Nephron progenitor cell (in vitro differentiated cells): ENCODE data around the gene C3orf22.

Source experiments
- DNase-seq: peaks from one replicate; pipeline ENCODE4 v3.0.0; 2021
- H3K27ac Mint-ChIP-seq: 2 replicates; pipeline ENCODE4 v1.8.0; 2021; ENCODE audit warnings: mild to moderate bottlenecking, moderate library complexity, mixed read lengths
- H3K27me3 Mint-ChIP-seq: 2 replicates; pipeline ENCODE4 v1.8.0; 2021; ENCODE audit warnings: mild to moderate bottlenecking, low read depth, mixed read lengths; ENCODE audit not compliant: poor library complexity
- H3K36me3 Mint-ChIP-seq: 2 replicates; pipeline ENCODE4 v1.8.0; 2021; ENCODE audit warnings: low read depth, mixed read lengths
- H3K4me1 Mint-ChIP-seq: 2 replicates; pipeline ENCODE4 v1.8.0; 2021; ENCODE audit warnings: mixed read lengths
- H3K4me3 Mint-ChIP-seq: 2 replicates; pipeline ENCODE4 v1.8.0; 2021; ENCODE audit warnings: mild to moderate bottlenecking, moderate library complexity, mixed read lengths
- H3K9me3 Mint-ChIP-seq: 2 replicates; pipeline ENCODE4 v1.8.0; 2021; ENCODE audit warnings: mild to moderate bottlenecking, moderate library complexity, mixed read lengths
- TF ChIP-seq, protein P1 (sequence below): fragments of 200-600 bp; sonication (generic); IDR thresholded peaks from 2 replicates; pipeline ENCODE4 v1.5.0; 2021; ENCODE audit warnings: antibody characterized with exemption

Gene C3orf22

DNA sequence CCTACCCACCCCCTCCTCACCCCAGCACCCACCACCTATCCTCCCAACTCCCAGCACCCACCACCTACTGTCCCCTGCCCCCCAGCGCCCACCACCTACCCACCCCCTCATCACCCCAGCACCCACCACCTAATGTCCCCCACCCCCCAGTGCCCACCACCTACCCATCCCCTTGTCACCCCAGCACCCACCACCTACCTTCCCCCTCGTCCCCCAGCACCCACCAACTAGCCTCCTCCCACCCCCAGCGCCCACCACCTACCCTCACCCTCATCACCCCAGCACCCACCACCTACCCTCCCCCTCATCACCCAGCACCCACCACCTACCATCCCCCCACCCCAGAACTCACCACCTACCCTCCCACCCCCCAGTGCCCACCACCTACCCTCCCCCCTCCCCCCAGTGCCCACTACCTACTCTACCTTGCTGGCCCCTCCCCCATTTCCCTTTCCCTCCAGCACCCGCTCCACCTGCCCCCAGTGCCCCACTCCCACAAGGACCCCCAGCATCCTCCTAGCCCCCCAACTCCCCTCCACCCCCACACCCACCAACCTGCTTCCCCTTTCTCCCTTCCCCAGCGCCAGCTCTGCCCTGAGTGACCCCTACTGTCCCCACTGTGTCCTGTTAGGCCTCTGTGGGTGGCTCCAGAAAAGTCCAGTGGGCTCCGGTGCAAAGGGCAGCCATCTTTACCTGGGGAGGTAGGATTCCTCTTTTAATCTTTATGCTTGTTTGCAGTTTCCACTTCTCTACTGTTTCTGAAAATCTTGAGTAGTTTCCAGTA lies 42.4 kb downstream of the C3orf22 start:
- H3K36me3 Mint-ChIP-seq = no peaks in the 10 kb centered on the region
- no peak for DNase-seq
- peaks cover 13% of the 10 kb centered on the region for H3K27me3 Mint-ChIP-seq
- no peaks in the 10 kb centered on the region for H3K9me3 Mint-ChIP-seq
- no peak overlapping the region for H3K27ac Mint-ChIP-seq
- TF ChIP-seq, protein P1, sequence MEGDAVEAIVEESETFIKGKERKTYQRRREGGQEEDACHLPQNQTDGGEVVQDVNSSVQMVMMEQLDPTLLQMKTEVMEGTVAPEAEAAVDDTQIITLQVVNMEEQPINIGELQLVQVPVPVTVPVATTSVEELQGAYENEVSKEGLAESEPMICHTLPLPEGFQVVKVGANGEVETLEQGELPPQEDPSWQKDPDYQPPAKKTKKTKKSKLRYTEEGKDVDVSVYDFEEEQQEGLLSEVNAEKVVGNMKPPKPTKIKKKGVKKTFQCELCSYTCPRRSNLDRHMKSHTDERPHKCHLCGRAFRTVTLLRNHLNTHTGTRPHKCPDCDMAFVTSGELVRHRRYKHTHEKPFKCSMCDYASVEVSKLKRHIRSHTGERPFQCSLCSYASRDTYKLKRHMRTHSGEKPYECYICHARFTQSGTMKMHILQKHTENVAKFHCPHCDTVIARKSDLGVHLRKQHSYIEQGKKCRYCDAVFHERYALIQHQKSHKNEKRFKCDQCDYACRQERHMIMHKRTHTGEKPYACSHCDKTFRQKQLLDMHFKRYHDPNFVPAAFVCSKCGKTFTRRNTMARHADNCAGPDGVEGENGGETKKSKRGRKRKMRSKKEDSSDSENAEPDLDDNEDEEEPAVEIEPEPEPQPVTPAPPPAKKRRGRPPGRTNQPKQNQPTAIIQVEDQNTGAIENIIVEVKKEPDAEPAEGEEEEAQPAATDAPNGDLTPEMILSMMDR = no peak
- peaks cover 8% of the 10 kb centered on the region for H3K4me1 Mint-ChIP-seq
- no peak overlapping the region for H3K4me3 Mint-ChIP-seq

DNA sequence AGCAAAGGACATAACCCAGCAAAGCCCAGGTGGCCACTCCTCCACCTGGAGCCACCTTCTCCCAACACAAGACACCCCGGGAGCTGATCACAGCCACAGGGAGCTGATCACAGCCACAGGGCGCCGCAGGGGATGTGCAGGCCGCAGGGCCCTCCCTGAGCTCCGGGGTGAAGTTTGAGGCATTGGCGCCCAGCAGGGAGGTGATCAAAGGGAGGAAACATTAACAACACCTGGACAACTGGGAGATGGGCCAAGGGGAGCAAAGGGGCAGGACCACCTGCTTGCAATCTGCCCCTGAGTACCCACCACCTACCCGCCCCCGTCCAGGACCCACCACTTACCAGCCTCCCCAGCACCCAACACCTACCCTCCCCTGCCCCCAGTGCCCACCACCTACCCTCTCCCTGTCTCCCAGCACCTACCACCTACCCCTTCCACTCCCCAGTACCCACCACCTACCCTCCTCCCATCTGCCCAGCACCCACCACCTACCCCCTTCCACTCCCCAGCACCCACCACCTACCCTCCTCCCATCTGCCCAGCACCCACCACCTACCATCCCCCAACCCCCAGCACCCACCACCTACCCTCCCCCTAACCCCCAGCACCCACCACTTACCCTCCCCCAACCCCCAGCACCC lies 43.5 kb downstream of the C3orf22 start:
- H3K4me1 Mint-ChIP-seq = peaks cover 13% of the 10 kb centered on the region
- TF ChIP-seq, protein P1 = no peak
- H3K36me3 Mint-ChIP-seq = no peaks in the 10 kb centered on the region
- no peaks in the 10 kb centered on the region for H3K9me3 Mint-ChIP-seq
- peaks cover 10% of the 10 kb centered on the region for H3K27me3 Mint-ChIP-seq
- no peak for DNase-seq
- H3K27ac Mint-ChIP-seq = no peak overlapping the region
- no peak overlapping the region for H3K4me3 Mint-ChIP-seq

DNA sequence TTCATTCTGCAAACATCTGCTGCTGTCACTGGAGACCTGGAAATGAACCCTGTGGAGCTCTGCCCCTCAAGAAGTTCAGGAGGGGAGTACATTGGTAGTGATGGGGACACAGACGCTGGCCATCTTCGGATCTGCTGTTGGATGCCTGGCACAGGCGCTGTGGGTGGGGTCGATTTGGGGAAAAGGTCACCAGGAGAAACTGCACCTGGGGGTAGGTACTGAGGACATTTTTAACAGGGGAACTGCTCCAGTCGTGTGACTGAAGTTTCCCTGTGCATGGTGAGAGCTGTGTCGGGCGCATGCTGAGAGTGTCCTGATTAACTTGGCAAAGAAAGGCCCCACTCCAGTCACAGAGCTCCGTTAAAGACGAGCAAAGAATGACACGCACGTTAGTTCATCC lies 44.6 kb downstream of the C3orf22 start:
- H3K27ac Mint-ChIP-seq = no peak overlapping the region
- peaks cover 13% of the 10 kb centered on the region for H3K4me1 Mint-ChIP-seq
- no peaks in the 10 kb centered on the region for H3K36me3 Mint-ChIP-seq
- H3K4me3 Mint-ChIP-seq = no peak overlapping the region
- H3K9me3 Mint-ChIP-seq = no peaks in the 10 kb centered on the region
- DNase-seq = no peak
- H3K27me3 Mint-ChIP-seq = peaks cover 9% of the 10 kb centered on the region
- TF ChIP-seq, protein P1 = no peak

DNA sequence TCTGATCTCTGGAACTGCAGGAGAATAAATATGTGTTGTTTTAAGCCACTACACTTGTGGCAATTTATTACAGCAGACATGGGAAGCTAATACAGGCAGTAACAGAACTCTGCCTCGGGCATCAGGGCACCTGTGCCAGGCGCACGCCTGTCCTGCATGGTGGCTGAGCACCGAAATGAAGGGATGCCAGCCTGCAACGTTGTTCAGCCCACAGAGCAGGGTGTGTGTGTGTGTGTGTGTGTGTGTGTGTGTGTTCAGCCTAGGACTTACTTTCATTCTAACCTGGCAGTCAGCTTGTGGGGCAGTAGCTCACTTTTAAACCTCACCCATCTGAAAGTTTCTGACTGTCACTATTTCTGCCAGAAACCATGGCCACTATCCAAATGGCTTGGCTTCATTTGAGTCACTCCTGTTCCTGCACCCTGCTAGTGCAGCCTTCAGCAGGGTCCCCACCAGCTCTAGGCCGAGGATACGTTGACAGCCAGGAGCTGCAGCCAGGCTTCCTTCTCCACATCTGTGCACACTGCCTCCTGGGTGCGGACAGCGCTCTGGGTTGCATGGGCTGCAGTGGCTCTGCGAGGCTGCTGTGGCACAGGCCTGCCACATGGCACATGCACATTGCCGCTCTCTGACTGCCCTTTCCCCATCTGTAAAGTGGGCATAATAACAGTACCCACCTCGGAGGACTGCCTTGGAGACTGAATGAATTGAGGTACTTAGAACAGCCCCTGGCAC lies 45.6 kb downstream of the C3orf22 start:
- TF ChIP-seq, protein P1 = no peak
- no peak overlapping the region for H3K4me3 Mint-ChIP-seq
- no peak overlapping the region for H3K27ac Mint-ChIP-seq
- no peak for DNase-seq
- peaks cover 5% of the 10 kb centered on the region for H3K27me3 Mint-ChIP-seq
- H3K9me3 Mint-ChIP-seq = no peaks in the 10 kb centered on the region
- H3K4me1 Mint-ChIP-seq = peaks cover 6% of the 10 kb centered on the region
- H3K36me3 Mint-ChIP-seq = no peaks in the 10 kb centered on the region

DNA sequence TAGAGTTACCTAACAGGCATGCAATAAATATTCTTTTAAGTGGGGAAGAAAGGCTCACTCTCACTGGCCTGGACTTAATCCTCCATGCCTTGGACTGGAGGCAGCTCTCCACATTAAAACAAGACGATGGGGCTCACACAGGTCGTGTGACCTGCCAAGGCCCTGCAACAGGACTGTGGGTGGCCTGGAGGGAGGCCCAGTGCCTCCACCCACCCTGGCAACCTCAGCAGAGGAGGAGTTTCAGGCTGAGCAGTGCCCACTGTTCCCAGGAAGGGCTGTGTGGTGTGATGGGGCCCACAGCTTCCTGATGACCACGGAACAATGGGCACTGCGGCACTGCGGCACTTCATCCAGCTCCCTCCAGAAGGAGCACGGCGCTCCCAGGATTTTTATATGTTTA lies 46.7 kb downstream of the C3orf22 start:
- Mint-ChIP-seq H3K27me3 (peaks cover 5% of the 10 kb centered on the region), H3K4me3 (no peak overlapping the region), H3K27ac (no peak overlapping the region), H3K9me3 (no peaks in the 10 kb centered on the region), H3K36me3 (no peaks in the 10 kb centered on the region), H3K4me1 (peaks cover 6% of the 10 kb centered on the region)
- no peak for DNase-seq
- TF ChIP-seq, protein P1 = no peak
